ENCODE measurements around the gene MOGAT2. TPM values are rescaled to one million over a fixed set of nuclear protein-coding genes. Genes with fewer than 3 reads are reported as not detected.

Gene MOGAT2
- total RNA-seq, 3 donors from 2014 or later (not counting 1 experiment from before 2014, with no cell fraction given): not detected

DNA sequence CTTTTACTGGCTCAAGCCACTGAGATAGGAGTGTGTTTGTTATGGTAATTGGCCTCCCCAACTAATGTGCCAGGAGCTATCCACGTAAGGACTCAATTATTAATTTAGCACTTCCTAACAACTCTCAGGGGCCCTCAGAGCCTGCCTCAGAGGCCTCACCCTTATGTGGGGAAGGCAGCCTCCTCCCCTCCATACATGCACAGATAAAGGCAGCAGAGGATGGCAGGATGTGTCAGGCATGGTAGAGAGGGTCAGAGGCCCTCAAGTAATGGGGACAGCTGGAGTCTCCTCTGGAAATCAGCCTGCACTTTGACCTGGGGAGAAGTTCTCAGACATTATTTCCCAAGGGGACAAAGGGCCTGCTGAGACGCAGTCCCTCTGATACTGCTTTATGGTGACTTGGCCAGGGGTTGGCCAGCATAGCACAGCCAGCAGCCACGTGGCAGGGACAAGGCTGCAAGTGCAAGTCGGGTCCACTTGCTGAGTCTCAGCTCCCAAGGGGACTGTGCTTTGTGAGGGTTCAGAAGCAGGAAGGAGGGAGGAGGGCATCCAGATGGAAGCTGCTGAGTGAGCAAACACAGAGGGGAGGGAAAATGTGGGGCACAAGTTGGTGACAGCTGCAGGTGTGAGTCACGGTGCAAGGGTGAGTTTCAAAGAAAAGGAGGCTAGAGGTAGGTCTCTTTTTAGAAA is 17.0 kb downstream of the MOGAT2 start:
- H3K4me3 ChIP-seq (ENCODE audit: low read length): no peak overlapping the region
- ATAC-seq (no peak), DNase-seq (no peak)
- no peaks in the 10 kb centered on the region for H3K4me1 Mint-ChIP-seq
- H3K36me3 Mint-ChIP-seq: no peaks in the 10 kb centered on the region
- H3K4me1 ChIP-seq (ENCODE audit: control insufficient read depth, insufficient read depth, low read length): no peaks in the 10 kb centered on the region
- H3K27ac ChIP-seq (ENCODE audit: low read length): no peak overlapping the region
- intact Hi-C loops (cut with micrococcal nuclease): no loop called here
- TF ChIP-seq, protein P1, sequence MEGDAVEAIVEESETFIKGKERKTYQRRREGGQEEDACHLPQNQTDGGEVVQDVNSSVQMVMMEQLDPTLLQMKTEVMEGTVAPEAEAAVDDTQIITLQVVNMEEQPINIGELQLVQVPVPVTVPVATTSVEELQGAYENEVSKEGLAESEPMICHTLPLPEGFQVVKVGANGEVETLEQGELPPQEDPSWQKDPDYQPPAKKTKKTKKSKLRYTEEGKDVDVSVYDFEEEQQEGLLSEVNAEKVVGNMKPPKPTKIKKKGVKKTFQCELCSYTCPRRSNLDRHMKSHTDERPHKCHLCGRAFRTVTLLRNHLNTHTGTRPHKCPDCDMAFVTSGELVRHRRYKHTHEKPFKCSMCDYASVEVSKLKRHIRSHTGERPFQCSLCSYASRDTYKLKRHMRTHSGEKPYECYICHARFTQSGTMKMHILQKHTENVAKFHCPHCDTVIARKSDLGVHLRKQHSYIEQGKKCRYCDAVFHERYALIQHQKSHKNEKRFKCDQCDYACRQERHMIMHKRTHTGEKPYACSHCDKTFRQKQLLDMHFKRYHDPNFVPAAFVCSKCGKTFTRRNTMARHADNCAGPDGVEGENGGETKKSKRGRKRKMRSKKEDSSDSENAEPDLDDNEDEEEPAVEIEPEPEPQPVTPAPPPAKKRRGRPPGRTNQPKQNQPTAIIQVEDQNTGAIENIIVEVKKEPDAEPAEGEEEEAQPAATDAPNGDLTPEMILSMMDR (IDR thresholded peaks at IDR 0.05): no peak
- no peak overlapping the region for H3K4me3 Mint-ChIP-seq
- WGBS (ENCODE audit: insufficient coverage): 82% methylated on average over 4 of the region's 5 CpGs
- H3K27ac Mint-ChIP-seq: no peak overlapping the region
- no peaks in the 10 kb centered on the region for H3K36me3 ChIP-seq (ENCODE audit: control insufficient read depth, insufficient read depth, low read length)
- H3K27me3 ChIP-seq (ENCODE audit: control insufficient read depth, insufficient read depth, low read length): no peaks in the 10 kb centered on the region
- no peaks in the 10 kb centered on the region for H3K9me3 ChIP-seq (ENCODE audit: control insufficient read depth, insufficient read depth, low read length)
- no peaks in the 10 kb centered on the region for H3K9me3 Mint-ChIP-seq
- peaks cover 0 to 14% of the 10 kb centered on the region in 2 donors for H3K27me3 Mint-ChIP-seq (ENCODE audit: low read depth in 2 of 2)

DNA sequence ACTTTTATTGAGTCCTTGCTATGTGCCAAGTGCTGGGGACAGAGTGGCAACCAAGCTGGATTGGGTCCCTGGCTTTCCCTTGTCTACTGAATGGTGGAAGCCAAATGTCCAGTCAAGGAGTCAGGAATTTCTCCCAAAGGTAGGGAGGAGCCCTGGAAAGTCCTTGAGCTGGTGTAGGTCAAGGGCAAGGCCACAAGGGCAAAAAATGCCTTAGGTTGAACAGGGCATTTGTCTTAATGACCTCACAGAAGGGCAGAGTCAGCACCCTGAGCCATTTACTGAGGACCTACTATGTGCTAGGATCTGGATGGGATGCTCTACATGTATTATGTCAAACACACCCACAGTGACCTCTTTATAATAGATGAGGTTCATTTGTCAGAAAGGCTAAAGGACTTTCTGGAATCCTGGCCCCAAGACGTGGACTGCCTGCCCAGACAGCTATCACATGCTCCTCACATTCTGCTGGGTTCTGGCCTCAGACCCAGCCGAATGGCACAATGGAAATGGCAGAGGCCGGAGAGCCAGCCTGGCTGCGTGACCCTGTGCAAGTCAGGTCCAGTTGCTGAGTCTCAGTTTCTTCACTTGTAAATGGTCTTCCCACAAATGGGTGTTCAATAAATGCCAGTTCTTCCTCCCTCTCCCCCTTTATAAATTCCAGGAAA is 17.7 kb downstream of the MOGAT2 start:
- no peaks in the 10 kb centered on the region for H3K4me1 Mint-ChIP-seq
- H3K4me1 ChIP-seq (ENCODE audit: control insufficient read depth, insufficient read depth, low read length): no peaks in the 10 kb centered on the region
- TF ChIP-seq, protein P1 (IDR thresholded peaks at IDR 0.05): no peak
- H3K27ac Mint-ChIP-seq: no peak overlapping the region
- ATAC-seq (no peak), DNase-seq (no peak)
- H3K27me3 ChIP-seq (ENCODE audit: control insufficient read depth, insufficient read depth, low read length): no peaks in the 10 kb centered on the region
- H3K4me3 ChIP-seq (ENCODE audit: low read length): no peak overlapping the region
- intact Hi-C loops (cut with micrococcal nuclease): no loop called here
- peaks cover 0 to 14% of the 10 kb centered on the region in 2 donors for H3K27me3 Mint-ChIP-seq (ENCODE audit: low read depth in 2 of 2)
- no peaks in the 10 kb centered on the region for H3K9me3 ChIP-seq (ENCODE audit: control insufficient read depth, insufficient read depth, low read length)
- H3K36me3 Mint-ChIP-seq: no peaks in the 10 kb centered on the region
- no peak overlapping the region for H3K4me3 Mint-ChIP-seq
- no peaks in the 10 kb centered on the region for H3K9me3 Mint-ChIP-seq
- no peaks in the 10 kb centered on the region for H3K36me3 ChIP-seq (ENCODE audit: control insufficient read depth, insufficient read depth, low read length)
- WGBS (ENCODE audit: insufficient coverage): 98% methylated on average over 4 of the region's 4 CpGs
- H3K27ac ChIP-seq (ENCODE audit: low read length): no peak overlapping the region

DNA sequence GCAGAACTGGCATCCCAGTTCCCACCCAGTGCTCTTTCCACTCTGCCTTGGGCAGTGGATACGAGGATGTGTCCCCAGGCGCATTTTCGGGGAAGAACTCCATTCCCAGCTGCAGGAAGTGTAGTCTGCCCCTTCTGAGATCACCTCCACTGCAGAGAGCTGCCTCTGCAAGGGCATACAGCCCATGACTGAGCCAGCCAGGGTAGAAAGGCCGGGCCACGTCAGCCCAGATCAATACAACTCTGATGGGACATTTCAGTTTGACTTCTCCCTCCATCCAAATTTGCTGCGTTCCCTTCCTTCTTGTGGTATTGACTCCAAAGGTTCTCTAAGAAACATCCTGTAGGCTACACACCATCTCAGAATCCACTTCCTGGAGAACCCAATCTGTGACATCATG is 19.7 kb downstream of the MOGAT2 start:
- intact Hi-C loops (cut with micrococcal nuclease): no loop called here
- no peaks in the 10 kb centered on the region for H3K9me3 Mint-ChIP-seq
- no peaks in the 10 kb centered on the region for H3K4me1 ChIP-seq (ENCODE audit: control insufficient read depth, insufficient read depth, low read length)

More for the DNA sequence above, 19.7 kb downstream of the MOGAT2 start:
- ATAC-seq (no peak), DNase-seq (no peak)
- TF ChIP-seq, protein P1 (IDR thresholded peaks at IDR 0.05): no peak
- H3K36me3 Mint-ChIP-seq: no peaks in the 10 kb centered on the region
- H3K27me3 Mint-ChIP-seq (ENCODE audit: low read depth in 2 of 2): peaks cover 0 to 14% of the 10 kb centered on the region in 2 donors
- Histone ChIP-seq H3K27ac (ENCODE audit: low read length) (no peak overlapping the region), H3K4me3 (ENCODE audit: low read length) (no peak overlapping the region), H3K9me3 (ENCODE audit: control insufficient read depth, insufficient read depth, low read length) (no peaks in the 10 kb centered on the region), H3K36me3 (ENCODE audit: control insufficient read depth, insufficient read depth, low read length) (no peaks in the 10 kb centered on the region), H3K27me3 (ENCODE audit: control insufficient read depth, insufficient read depth, low read length) (no peaks in the 10 kb centered on the region)
- H3K4me1 Mint-ChIP-seq: no peaks in the 10 kb centered on the region
- no peak overlapping the region for H3K4me3 Mint-ChIP-seq
- 89% methylated on average over 6 of the region's 6 CpGs for WGBS (ENCODE audit: insufficient coverage)
- no peak overlapping the region for H3K27ac Mint-ChIP-seq
